Heart right ventricle (tissue), 16 donors: ENCODE data around the gene ZDHHC11. TPM values are rescaled to one million over a fixed set of nuclear protein-coding genes. Genes with fewer than 3 reads are reported as not detected.

ENCODE experiments used
- ATAC-seq, 8 donors: fragments of 200-7000 bp; cut with Tn5 transposase; one replicate each; pipeline ENCODE4 v1.9.1; 2020; ENCODE audit warnings: mild to moderate bottlenecking in 8 of 8, moderate library complexity in 8 of 8, moderate number of reproducible peaks in 1 of 8
- DNase-seq, 2 donors: peaks; one replicate each; pipeline ENCODE4 v3.0.0-alpha.2; 2020
- H3K27ac ChIP-seq, 10 donors: fragments of 200-600 bp; sonication (generic) in 2 of 10; one replicate each; pipeline versions ENCODE4 v1.5.0 to v1.8.0; 2020 to 2022; ENCODE audit warnings: mild to moderate bottlenecking in 3 of 10
- H3K27me3 ChIP-seq, 7 donors: fragments of 200-600 bp; one replicate each; pipeline ENCODE4 v1.8.0; 2021 to 2022; ENCODE audit warnings: mild to moderate bottlenecking in 2 of 7
- H3K36me3 ChIP-seq, 9 donors: fragments of 200-600 bp; sonication (generic) in 1 of 9; one replicate each; pipeline versions ENCODE4 v1.5.0 to v1.8.0; 2020 to 2022; ENCODE audit warnings: mild to moderate bottlenecking in 2 of 9
- H3K4me1 ChIP-seq, 9 donors: fragments of 200-600 bp; sonication (generic) in 1 of 9; one replicate each; pipeline versions ENCODE4 v1.5.0 to v1.8.0; 2020 to 2022; ENCODE audit warnings: mild to moderate bottlenecking in 4 of 9
- H3K4me3 ChIP-seq, 10 donors: fragments of 200-600 bp; sonication (generic) in 2 of 10; one replicate each; pipeline versions ENCODE4 v1.5.0 to v1.8.0; 2020 to 2022; ENCODE audit warnings: mild to moderate bottlenecking in 7 of 10, moderate library complexity in 2 of 10
- H3K9me3 ChIP-seq, 11 donors: fragments of 200-600 bp in 10 of 11; sonication (generic) in 2 of 11; one replicate each; pipeline versions ENCODE4 v1.5.0 to v1.8.0; 2013 to 2022; ENCODE audit warnings: mild to moderate bottlenecking in 2 of 11, control low read depth in 1 of 11, moderate library complexity in 1 of 11
- WGBS, 2 donors: extraction: QIAGEN DNeasy Blood & Tissue Kit; methylation state at CpG; one replicate each; pipeline ENCODE4 v1.1.7; 2013; ENCODE audit warnings: inconsistent platforms in 1 of 2; 5-methylcytosine and 5-hydroxymethylcytosine counted together
- intact Hi-C, 10 donors: fragments of 100-400 bp; cut with DNase I; formaldehyde crosslinking; loops; one replicate each; pipeline versions ENCODE4 v1.11.1 to v1.14.2; 2022
- polyA plus RNA-seq, 2 donors: library from polyadenylated mRNA; stranded (reverse); fragments of 200-250 nt; gene quantifications; one replicate each; pipeline ENCODE4 v1.2.3, GENCODE V29; 2013
- total RNA-seq, 10 donors: library from RNA; stranded (reverse); fragmentation: NEBNext Ultra II Directional in 3 of 10; extraction: Animal tissue kit (Norgen Biotek cat#: 25700) in 3 of 10; gene quantifications; one replicate each; pipeline versions ENCODE4 v1.2.1 to v1.2.4, GENCODE V29; 2021 to 2023
- TF ChIP-seq, protein P1 (sequence below), 9 donors: fragments of 200-600 bp; sonication (generic) in 2 of 9; IDR thresholded peaks; one replicate each; pipeline versions ENCODE4 v1.5.0 to v1.8.0; 2021 to 2022; ENCODE audit warnings: antibody characterized with exemption in 9 of 9, mild to moderate bottlenecking in 5 of 9, moderate library complexity in 1 of 9
- donor health status: Arrhythmogenic right ventricular cardiomyopathy.
- donor health status: ischemic (EF 13 %, LVEDD 7.1; RV severe dilation, severe dysfunction).
- donor health status: healthy with polysubstance abuse.
- donor health status: DM: no; HTN: yes; CAD: no.
- donor health status: DM: no; HTN: no; CAD: no.
- donor health status: ischemic (EF 25% LVEDD 6.9; RV normal size, moderate dysfunction).
- donor health status: ischemic (EF 25% LVEDD 5.7; RV mildly dilated, moderate dysfunction).
- donor health status: healthy.
- donor health status: DM: yes; HTN: yes; CAD: no.
- donor health status: Ischemic cardiomyopathy.
- donor health status: ischemic (EF 35%, LVEDD 5.7; RV mildly dilated, moderate dysfunction).
- donor health status: nonischemic (EF 11% LVEDD 7.7; RV severe dilation, severe dysfunction).
- donor health status: DM: yes; HTN: yes; CAD: no.
- donor health status: PGD.
- donor health status: ischemic (EF 29% LVEDD 5.4; RV normal size, mild dysfunction).
- donor health status: nonischemic (EF 23%, LVEDD 6.1; RV moderate dilation, normal function).

ZDHHC11 gene
- total and polyA plus RNA-seq, 12 donors = 7.8 to 54.7 (median 21.1) TPM

DNA sequence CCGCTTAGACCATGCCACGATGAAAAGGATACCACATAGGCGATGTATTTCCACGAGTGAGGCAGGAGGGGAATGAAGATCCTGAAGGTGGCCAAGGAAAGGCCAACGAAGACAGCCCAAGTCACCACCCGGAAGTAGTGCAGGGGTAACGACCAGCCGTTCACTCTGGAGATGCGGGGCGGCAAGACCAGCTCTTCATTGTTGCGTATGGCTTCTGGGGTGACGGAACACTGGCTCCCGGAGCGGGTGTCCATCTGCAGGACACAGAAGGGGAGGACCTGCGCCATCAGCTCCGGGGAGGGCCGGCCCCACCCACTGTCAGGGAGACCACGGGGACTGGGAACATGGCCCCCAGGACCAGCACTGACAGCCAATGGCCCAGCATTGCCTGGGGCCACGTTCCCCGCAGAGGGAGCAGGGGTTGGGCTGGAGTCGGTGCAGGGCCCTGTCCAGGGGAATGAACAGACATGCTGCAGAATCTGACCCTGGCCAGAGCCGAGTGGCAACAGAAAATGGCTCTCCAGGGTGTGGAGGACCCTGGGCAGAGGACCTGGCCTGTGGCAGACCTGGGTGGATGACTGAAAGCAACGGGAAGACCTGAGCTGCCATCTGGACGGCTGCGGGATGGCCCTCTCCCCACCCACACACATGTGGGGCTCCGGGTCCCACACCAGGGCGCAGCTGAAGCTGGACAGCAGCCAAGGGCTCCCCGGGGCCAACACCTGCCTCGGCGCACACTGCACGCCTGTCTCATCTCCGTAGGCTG is 83.9 kb downstream of the ZDHHC11 start:
- peaks cover 0 to 5% (median 0%) of the 10 kb centered on the region in 11 donors for H3K9me3 ChIP-seq
- DNase-seq (no peak), ATAC-seq (peak in 1 of 8 donors; percentile 0)
- peaks cover 0 to 34% (median 3%) of the 10 kb centered on the region in 9 donors for H3K36me3 ChIP-seq
- H3K4me3 ChIP-seq = no peak overlapping the region
- H3K27ac ChIP-seq = no peak overlapping the region
- TF ChIP-seq, protein P1, sequence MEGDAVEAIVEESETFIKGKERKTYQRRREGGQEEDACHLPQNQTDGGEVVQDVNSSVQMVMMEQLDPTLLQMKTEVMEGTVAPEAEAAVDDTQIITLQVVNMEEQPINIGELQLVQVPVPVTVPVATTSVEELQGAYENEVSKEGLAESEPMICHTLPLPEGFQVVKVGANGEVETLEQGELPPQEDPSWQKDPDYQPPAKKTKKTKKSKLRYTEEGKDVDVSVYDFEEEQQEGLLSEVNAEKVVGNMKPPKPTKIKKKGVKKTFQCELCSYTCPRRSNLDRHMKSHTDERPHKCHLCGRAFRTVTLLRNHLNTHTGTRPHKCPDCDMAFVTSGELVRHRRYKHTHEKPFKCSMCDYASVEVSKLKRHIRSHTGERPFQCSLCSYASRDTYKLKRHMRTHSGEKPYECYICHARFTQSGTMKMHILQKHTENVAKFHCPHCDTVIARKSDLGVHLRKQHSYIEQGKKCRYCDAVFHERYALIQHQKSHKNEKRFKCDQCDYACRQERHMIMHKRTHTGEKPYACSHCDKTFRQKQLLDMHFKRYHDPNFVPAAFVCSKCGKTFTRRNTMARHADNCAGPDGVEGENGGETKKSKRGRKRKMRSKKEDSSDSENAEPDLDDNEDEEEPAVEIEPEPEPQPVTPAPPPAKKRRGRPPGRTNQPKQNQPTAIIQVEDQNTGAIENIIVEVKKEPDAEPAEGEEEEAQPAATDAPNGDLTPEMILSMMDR (IDR thresholded peaks at IDR 0.05) = no peak
- WGBS, 2 donors = 84 to 87% methylated on average over 32 of the region's 32 CpGs
- intact Hi-C loops = no loop called here
- no peaks in the 10 kb centered on the region for H3K27me3 ChIP-seq
- peaks cover 0 to 12% (median 0%) of the 10 kb centered on the region in 9 donors for H3K4me1 ChIP-seq

DNA sequence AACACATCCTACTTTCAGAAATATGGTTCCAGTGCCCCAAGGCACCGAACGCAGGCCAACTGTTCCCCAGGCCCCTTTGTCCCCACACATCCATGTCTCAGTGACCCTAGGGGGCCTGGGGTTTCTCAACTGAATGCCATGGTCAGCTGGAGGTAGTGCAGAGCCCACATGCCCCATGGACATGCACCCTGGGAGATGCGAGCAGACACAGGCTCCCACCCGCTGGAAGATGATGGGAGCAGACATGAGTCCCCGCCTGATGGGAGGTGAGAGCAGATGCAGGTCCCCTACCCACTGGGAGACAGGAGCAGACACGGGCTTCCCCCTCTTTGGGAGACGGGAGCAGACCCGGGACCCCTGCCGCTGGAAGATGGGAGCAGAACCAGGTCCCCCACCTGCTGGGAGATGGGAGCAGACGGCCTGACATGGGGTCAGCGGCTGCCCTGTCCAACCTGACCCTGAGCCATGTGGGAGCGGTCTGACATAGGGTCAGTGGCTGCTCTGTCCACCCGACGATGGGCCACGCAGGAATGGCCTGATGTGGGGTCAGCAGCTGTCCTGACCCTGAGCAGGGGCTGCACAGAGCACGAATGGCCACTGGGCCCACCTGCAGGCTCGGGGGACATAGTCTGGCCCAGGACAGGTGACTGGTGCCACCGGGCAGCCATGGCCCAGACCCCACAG is 84.7 kb downstream of the ZDHHC11 start:
- H3K9me3 ChIP-seq = peaks cover 0 to 5% (median 0%) of the 10 kb centered on the region in 11 donors
- intact Hi-C loops = no loop called here
- H3K36me3 ChIP-seq = peaks cover 0 to 34% (median 3%) of the 10 kb centered on the region in 9 donors
- 90 to 91% methylated on average over 18 of the region's 18 CpGs for WGBS, 2 donors
- DNase-seq (no peak), ATAC-seq (peak in 2 of 8 donors; percentile 1 to 4)
- TF ChIP-seq, protein P1 (IDR thresholded peaks at IDR 0.05) = no peak
- no peak overlapping the region for H3K4me3 ChIP-seq
- no peaks in the 10 kb centered on the region for H3K27me3 ChIP-seq
- peaks cover 0 to 12% (median 0%) of the 10 kb centered on the region in 9 donors for H3K4me1 ChIP-seq
- no peak overlapping the region for H3K27ac ChIP-seq

DNA sequence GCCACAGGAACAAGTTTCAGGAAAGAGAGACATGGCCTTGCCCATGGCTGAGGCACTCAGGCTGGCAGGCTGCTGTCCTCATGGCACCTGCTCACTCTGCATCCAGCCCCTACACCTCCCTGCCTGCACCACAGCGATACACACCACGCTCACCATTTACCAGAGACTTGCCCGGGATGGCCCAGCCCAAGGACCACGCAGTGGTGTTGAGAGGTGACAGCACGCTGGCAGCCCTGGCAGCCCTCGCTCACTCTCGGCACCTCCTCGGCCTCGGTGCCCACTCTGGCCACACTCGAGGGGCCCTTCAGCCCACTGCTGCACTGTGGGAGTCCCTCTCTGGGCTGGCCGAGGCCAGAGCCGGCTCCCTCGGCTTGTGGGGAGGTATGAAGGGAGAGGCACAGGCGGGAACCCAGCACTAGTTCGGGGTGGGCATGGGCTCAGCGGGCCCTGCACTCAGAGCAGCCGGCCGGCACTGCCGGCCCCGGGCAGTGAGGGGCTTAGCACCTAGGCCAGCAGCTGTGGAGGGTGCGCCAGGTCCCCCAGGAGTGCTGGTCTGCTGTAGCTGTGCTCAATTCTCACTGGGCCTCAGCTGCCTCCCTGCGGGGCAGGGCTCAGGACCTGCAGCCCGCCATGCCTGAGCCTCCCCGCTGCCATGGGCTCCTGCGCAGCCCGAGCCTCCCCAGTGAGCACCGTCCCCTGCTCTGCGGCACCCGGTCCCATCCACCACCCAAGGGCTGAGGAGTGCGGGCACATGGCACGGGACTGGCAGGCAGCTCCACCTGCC is 86.6 kb downstream of the ZDHHC11 start:
- no peak for DNase-seq

More for the DNA sequence above, 86.6 kb downstream of the ZDHHC11 start:
- H3K27me3 ChIP-seq = no peaks in the 10 kb centered on the region
- H3K4me3 ChIP-seq = no peak overlapping the region
- H3K27ac ChIP-seq = no peak overlapping the region
- TF ChIP-seq, protein P1 (IDR thresholded peaks at IDR 0.05) = no peak
- intact Hi-C loops = no loop called here
- no peak for ATAC-seq
- WGBS, 2 donors = 97 to 98% methylated on average over 30 to 31 of the region's 31 CpGs
- peaks cover 0 to 5% (median 0%) of the 10 kb centered on the region in 11 donors for H3K9me3 ChIP-seq
- peaks cover 0 to 34% (median 3%) of the 10 kb centered on the region in 9 donors for H3K36me3 ChIP-seq
- peaks cover 4 to 23% (median 11%) of the 10 kb centered on the region in 9 donors for H3K4me1 ChIP-seq
